ENCODE results near the gene BARHL1.

The BARHL1 gene

GRCh38 chr9:132590037-132590317 lies 7.6 kb downstream of the BARHL1 start:
- H3F3A ChIP-seq (ENCODE audit: insufficient read depth, low read length), result no peaks in the 10 kb centered on the region
- no peaks in the 10 kb centered on the region for H3K9me2 ChIP-seq (ENCODE audit: low read depth, low read length)
- no peaks in the 10 kb centered on the region for H3K27me3 ChIP-seq (ENCODE audit: insufficient read depth, low read length)
- no peak overlapping the region for H3K9ac ChIP-seq (ENCODE audit: low read length)
- H4K20me1 ChIP-seq (ENCODE audit: insufficient read depth, low read length), result no peaks in the 10 kb centered on the region
- no peak overlapping the region for H2AFZ ChIP-seq (ENCODE audit: low read length)
- H3K79me2 ChIP-seq (ENCODE audit: insufficient read depth, low read length), result no peaks in the 10 kb centered on the region
- H3K4me2 ChIP-seq (ENCODE audit: low read length), result no peak overlapping the region
- no peaks in the 10 kb centered on the region for H3K4me1 ChIP-seq (ENCODE audit: insufficient read depth, low read length, severe bottlenecking)
- peaks cover 17% of the 10 kb centered on the region; the same call in 1 of the 2 replicates for H3K36me3 ChIP-seq (ENCODE audit: insufficient read depth, low read length)
- H3K27ac ChIP-seq (ENCODE audit: low read depth, low read length, poor library complexity, severe bottlenecking), result no peak overlapping the region
- no peak for TF ChIP-seq EZH2 (IDR thresholded peaks at IDR 0.05; ENCODE audit: borderline replicate concordance, low read length)
- TF ChIP-seq, protein P1, sequence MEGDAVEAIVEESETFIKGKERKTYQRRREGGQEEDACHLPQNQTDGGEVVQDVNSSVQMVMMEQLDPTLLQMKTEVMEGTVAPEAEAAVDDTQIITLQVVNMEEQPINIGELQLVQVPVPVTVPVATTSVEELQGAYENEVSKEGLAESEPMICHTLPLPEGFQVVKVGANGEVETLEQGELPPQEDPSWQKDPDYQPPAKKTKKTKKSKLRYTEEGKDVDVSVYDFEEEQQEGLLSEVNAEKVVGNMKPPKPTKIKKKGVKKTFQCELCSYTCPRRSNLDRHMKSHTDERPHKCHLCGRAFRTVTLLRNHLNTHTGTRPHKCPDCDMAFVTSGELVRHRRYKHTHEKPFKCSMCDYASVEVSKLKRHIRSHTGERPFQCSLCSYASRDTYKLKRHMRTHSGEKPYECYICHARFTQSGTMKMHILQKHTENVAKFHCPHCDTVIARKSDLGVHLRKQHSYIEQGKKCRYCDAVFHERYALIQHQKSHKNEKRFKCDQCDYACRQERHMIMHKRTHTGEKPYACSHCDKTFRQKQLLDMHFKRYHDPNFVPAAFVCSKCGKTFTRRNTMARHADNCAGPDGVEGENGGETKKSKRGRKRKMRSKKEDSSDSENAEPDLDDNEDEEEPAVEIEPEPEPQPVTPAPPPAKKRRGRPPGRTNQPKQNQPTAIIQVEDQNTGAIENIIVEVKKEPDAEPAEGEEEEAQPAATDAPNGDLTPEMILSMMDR (IDR thresholded peaks at IDR 0.05; ENCODE audit: low read length), result no peak
- H3K9me3 ChIP-seq (ENCODE audit: low read length), result no peaks in the 10 kb centered on the region
- no peak overlapping the region for H3K4me3 ChIP-seq (ENCODE audit: low read depth, low read length, poor library complexity, severe bottlenecking)

DNA sequence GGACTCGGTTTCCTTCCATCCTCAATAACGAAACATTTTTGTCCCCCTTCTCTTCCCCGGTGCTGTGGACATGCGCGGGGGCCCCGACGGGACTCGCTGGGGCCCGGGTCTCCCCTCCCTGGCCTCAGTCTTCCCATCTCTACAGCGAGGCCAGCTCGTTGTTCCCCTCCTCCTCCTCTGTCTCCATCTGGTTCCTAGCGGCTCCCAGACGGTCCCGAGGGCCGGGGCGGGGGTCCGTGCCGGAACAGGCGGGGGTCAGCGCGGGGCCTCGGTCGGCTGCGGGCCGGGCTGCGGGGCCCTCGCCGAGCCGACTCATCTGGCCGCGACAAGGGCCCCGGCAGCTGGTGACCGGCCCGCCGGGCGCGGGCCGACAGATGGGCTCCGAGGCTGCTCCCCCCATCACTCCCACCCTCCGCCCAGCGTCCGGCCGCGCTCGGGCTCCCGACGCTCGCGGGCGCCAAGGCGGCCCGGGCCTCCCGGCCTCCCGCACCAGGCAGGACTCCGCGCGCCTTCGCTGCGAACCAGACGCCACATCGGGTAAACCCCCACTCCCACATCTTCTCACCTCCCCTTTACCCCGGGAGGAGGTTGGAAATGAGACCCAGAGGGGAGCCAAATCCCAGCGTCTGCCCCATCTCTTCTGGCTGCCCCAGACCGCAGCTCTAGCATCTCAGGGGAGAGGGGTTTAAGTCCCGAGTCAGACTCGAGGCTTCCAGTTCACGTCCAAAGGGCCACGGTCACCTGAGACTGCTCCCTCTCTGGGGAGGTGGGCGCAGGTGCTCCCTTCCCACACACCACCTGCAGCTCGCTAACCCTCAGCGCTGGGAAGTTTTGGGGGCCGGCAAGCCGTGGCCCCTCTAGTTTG lies 8.1 kb downstream of the BARHL1 start:
- H3K36me3 ChIP-seq (ENCODE audit: insufficient read depth, low read length), result peaks cover 23% of the 10 kb centered on the region
- H4K20me1 ChIP-seq (ENCODE audit: insufficient read depth, low read length), result no peaks in the 10 kb centered on the region
- TF ChIP-seq, protein P1 (IDR thresholded peaks at IDR 0.05; ENCODE audit: low read length), result no peak
- TF ChIP-seq EZH2 (IDR thresholded peaks at IDR 0.05; ENCODE audit: borderline replicate concordance, low read length), result no peak
- no peak overlapping the region for H2AFZ ChIP-seq (ENCODE audit: low read length)
- no peaks in the 10 kb centered on the region for H3K9me2 ChIP-seq (ENCODE audit: low read depth, low read length)
- H3K4me3 ChIP-seq (ENCODE audit: low read depth, low read length, poor library complexity, severe bottlenecking), result no peak overlapping the region
- no peak overlapping the region for H3K9ac ChIP-seq (ENCODE audit: low read length)
- H3K4me2 ChIP-seq (ENCODE audit: low read length), result no peak overlapping the region
- no peaks in the 10 kb centered on the region for H3K27me3 ChIP-seq (ENCODE audit: insufficient read depth, low read length)
- H3K79me2 ChIP-seq (ENCODE audit: insufficient read depth, low read length), result no peaks in the 10 kb centered on the region
- no peaks in the 10 kb centered on the region for H3K4me1 ChIP-seq (ENCODE audit: insufficient read depth, low read length, severe bottlenecking)
- no peaks in the 10 kb centered on the region for H3F3A ChIP-seq (ENCODE audit: insufficient read depth, low read length)
- H3K9me3 ChIP-seq (ENCODE audit: low read length), result no peaks in the 10 kb centered on the region
- H3K27ac ChIP-seq (ENCODE audit: low read depth, low read length, poor library complexity, severe bottlenecking), result no peak overlapping the region

DNA sequence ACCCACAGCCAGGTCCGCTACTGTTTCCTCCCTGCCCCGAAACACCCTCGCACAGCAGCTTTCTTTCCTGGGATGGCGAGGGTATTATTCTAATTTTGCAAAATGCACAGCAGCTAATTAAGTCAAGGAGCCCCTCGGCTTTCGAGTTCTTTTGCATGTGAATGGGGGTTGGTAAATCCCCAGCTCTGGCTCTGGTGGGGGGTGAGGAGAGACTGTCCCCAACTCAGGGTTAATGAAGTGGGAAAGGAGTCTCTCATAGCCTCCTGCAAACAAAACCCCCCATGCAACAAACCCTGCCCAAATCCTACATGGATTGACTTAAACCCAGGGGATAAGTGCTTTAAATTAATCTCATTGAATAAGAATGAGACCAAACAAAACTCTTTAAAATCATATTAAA lies 8.8 kb downstream of the BARHL1 start:
- H3K4me1 ChIP-seq (ENCODE audit: insufficient read depth, low read length, severe bottlenecking), result no peaks in the 10 kb centered on the region
- no peaks in the 10 kb centered on the region for H3F3A ChIP-seq (ENCODE audit: insufficient read depth, low read length)
- H3K36me3 ChIP-seq (ENCODE audit: insufficient read depth, low read length), result peaks cover 30% of the 10 kb centered on the region
- H3K79me2 ChIP-seq (ENCODE audit: insufficient read depth, low read length), result no peaks in the 10 kb centered on the region
- no peaks in the 10 kb centered on the region for H4K20me1 ChIP-seq (ENCODE audit: insufficient read depth, low read length)
- H3K9ac ChIP-seq (ENCODE audit: low read length), result no peak overlapping the region
- no peaks in the 10 kb centered on the region for H3K9me3 ChIP-seq (ENCODE audit: low read length)
- TF ChIP-seq EZH2 (IDR thresholded peaks at IDR 0.05; ENCODE audit: borderline replicate concordance, low read length), result no peak
- TF ChIP-seq, protein P1 (IDR thresholded peaks at IDR 0.05; ENCODE audit: low read length), result no peak
- no peak overlapping the region for H3K4me3 ChIP-seq (ENCODE audit: low read depth, low read length, poor library complexity, severe bottlenecking)
- H3K9me2 ChIP-seq (ENCODE audit: low read depth, low read length), result no peaks in the 10 kb centered on the region
- no peak overlapping the region for H2AFZ ChIP-seq (ENCODE audit: low read length)
- H3K27me3 ChIP-seq (ENCODE audit: insufficient read depth, low read length), result no peaks in the 10 kb centered on the region
- H3K4me2 ChIP-seq (ENCODE audit: low read length), result no peak overlapping the region
- no peak overlapping the region for H3K27ac ChIP-seq (ENCODE audit: low read depth, low read length, poor library complexity, severe bottlenecking)
